GM04503 (cell line): ENCODE data around the gene RBM33.
"Not testable (repeated sequence)": the region's sequence is repeated elsewhere in the genome, so short reads cannot be mapped to it uniquely, and the experiment has no call there.

Experiments
- DNase-seq: peaks from one replicate; pipeline ENCODE4 v3.0.0-alpha.2; 2012; ENCODE audit warnings: low read depth

RBM33 gene

GRCh38 chr7:155809332-155809946, 165.0 kb downstream of the RBM33 start:
- DNase-seq, result no peak

GRCh38 chr7:155809947-155810769, 165.7 kb downstream of the RBM33 start:
- no peak for DNase-seq

GRCh38 chr7:155810770-155811559, 166.5 kb downstream of the RBM33 start:
- no peak for DNase-seq

GRCh38 chr7:155811560-155811894, 167.1 kb downstream of the RBM33 start:
- no peak for DNase-seq

- DNase-seq, result no peak
Measured at GRCh38 chr7:155811895-155812761, 167.7 kb downstream of the RBM33 start, which contains the start of gene SHH. TSS of gene SHH (minus strand) at chr7:155812463. CDS start at chr7:155812122, 341 bp downstream.

GRCh38 chr7:155813125-155813524, 168.7 kb downstream of the RBM33 start:
- DNase-seq, result no peak

GRCh38 chr7:155813546-155814315, 169.3 kb downstream of the RBM33 start:
- DNase-seq, result no peak

- DNase-seq, result no peak
Measured at GRCh38 chr7:155814316-155815276, 170.1 kb downstream of the RBM33 start.

- no peak for DNase-seq
Measured at GRCh38 chr7:155815332-155816191, 171.1 kb downstream of the RBM33 start.

GRCh38 chr7:155816192-155816508, 171.7 kb downstream of the RBM33 start:
- no peak for DNase-seq

- DNase-seq, result no peak
Measured at GRCh38 chr7:155816996-155817395, 172.5 kb downstream of the RBM33 start.

- DNase-seq, result not testable (repeated sequence)
Measured at GRCh38 chr7:155817515-155817914, 173.1 kb downstream of the RBM33 start.

GRCh38 chr7:155818154-155818819, 173.8 kb downstream of the RBM33 start:
- DNase-seq, result no peak

GRCh38 chr7:155818820-155819168, 174.3 kb downstream of the RBM33 start:
- no peak for DNase-seq

GRCh38 chr7:155819186-155819585, 174.7 kb downstream of the RBM33 start:
- no peak for DNase-seq

- no peak for DNase-seq
Measured at GRCh38 chr7:155820246-155820645, 175.8 kb downstream of the RBM33 start.

GRCh38 chr7:155820788-155821187, 176.3 kb downstream of the RBM33 start:
- no peak for DNase-seq

- no peak for DNase-seq
Measured at GRCh38 chr7:155821851-155822250, 177.4 kb downstream of the RBM33 start.
